GM12878 (cell line): ENCODE data around the gene MAGI3. TPM values are rescaled to one million over a fixed set of nuclear protein-coding genes. Genes with fewer than 3 reads are reported as not detected.

ENCODE experiments used
- ATAC-seq: fragments of 200-7000 bp; cut with Tn5 transposase; 3 replicates; pipeline ENCODE4 v1.9.1; 2020; ENCODE audit warnings: mild to moderate bottlenecking, moderate library complexity
- BruUV-seq: library from RNA; stranded (reverse); fragments of 400-500 nt; replicated peaks from 2 replicates; lab custom pipeline; 2021; lab: Mats Ljungman, UMichigan
- CTCF ChIA-PET: fragments of 300-600 bp; sonication (Branson Sonifier 250); formaldehyde crosslinking; extraction: SDS; loops from one replicate; lab custom pipeline; 2021; ENCODE audit warnings: inconsistent platforms; lab: Yijun Ruan, JAX
- POLR2A ChIA-PET: fragments of 350-600 bp; formaldehyde crosslinking; extraction: SDS; loops from one replicate; lab custom pipeline; 2021; ENCODE audit warnings: inconsistent platforms; lab: Charles Lee
- RAD21 ChIA-PET: fragments of 300-600 bp; sonication (Branson Sonifier 250); formaldehyde crosslinking; loops from one replicate; lab custom pipeline; 2023; ENCODE audit warnings: antibody characterized with exemption; ENCODE audit not compliant: unreplicated experiment; lab: Charles Lee
- SMC1A ChIA-PET: fragments of 300-600 bp; sonication (Branson Sonifier 250); formaldehyde crosslinking; loops from one replicate; lab custom pipeline; 2023; ENCODE audit not compliant: unreplicated experiment, uncharacterized antibody; lab: Charles Lee
- DNase-seq: peaks from one replicate; pipeline ENCODE4 v3.0.0-alpha.2; 2011; ENCODE audit warnings: low read depth, low spot score
- FAIRE-seq: peaks from 3 replicates; lab custom pipeline; 2011; peaks lifted over from hg19 to GRCh38; lab: Jason Lieb, UNC
- H2AFZ ChIP-seq: 2 replicates; pipeline ENCODE4 v1.6.0; 2011; ENCODE audit warnings: low read depth, low read length, control low read depth; ENCODE audit not compliant: control insufficient read depth
- H3K27ac ChIP-seq: 2 replicates; pipeline ENCODE4 v1.5.1; 2011; ENCODE audit warnings: control low read depth; ENCODE audit not compliant: control insufficient read depth, insufficient read depth
- H3K27me3 ChIP-seq, 2 experiments: replicated peaks in 1 of 2; 2 replicates each; pipeline versions ENCODE4 v1.6.0 to v1.6.1; 2011; ENCODE audit warnings: low read length in 1 of 2; ENCODE audit not compliant: control insufficient read depth in 2 of 2, insufficient read depth in 2 of 2
- H3K36me3 ChIP-seq, 2 experiments: 2 replicates each; pipeline ENCODE4 v1.5.1; 2011; ENCODE audit warnings: low read length in 1 of 2; ENCODE audit not compliant: control insufficient read depth in 2 of 2, insufficient read depth in 2 of 2
- H3K4me1 ChIP-seq: 2 replicates; pipeline ENCODE4 v1.6.1; 2011; ENCODE audit warnings: mild to moderate bottlenecking, low read length, moderate library complexity, mixed read lengths; ENCODE audit not compliant: control insufficient read depth, insufficient read depth
- H3K4me2 ChIP-seq: 2 replicates; pipeline ENCODE4 v1.6.0; 2011; ENCODE audit warnings: control low read depth; ENCODE audit not compliant: control insufficient read depth, insufficient read depth
- H3K4me3 ChIP-seq: fragments of 200-600 bp; sonication (generic); 2 replicates; pipeline ENCODE4 v1.5.1; 2016
- H3K79me2 ChIP-seq: 2 replicates; pipeline ENCODE4 v1.6.0; 2011; ENCODE audit warnings: low read length; ENCODE audit not compliant: control insufficient read depth, insufficient read depth
- H3K9ac ChIP-seq: 2 replicates; pipeline ENCODE4 v1.8.0; 2011; ENCODE audit warnings: low read length, control low read depth, mixed read lengths; ENCODE audit not compliant: control insufficient read depth, insufficient read depth
- H3K9me3 ChIP-seq: replicated peaks from 3 replicates; pipeline ENCODE4 v1.5.1; 2011; ENCODE audit warnings: mild to moderate bottlenecking, low read length; ENCODE audit not compliant: control insufficient read depth, insufficient read depth
- H4K20me1 ChIP-seq: 2 replicates; pipeline ENCODE4 v1.6.0; 2011; ENCODE audit not compliant: control insufficient read depth, insufficient read depth
- BMI1 ChIP-seq: fragments of 450-650 bp; IDR thresholded peaks from 2 replicates; pipeline ENCODE4 v1.6.1; 2016; ENCODE audit warnings: mild to moderate bottlenecking, moderate library complexity, borderline replicate concordance
- EP300 ChIP-seq, 2 experiments: fragments of 150-350 bp in 1 of 2; IDR thresholded peaks; 2 replicates each; pipeline ENCODE4 v1.6.1; 2011 to 2012; ENCODE audit warnings: low read depth in 2 of 2, low read length in 2 of 2, borderline replicate concordance in 1 of 2, improper control_type of control experiment in 1 of 2, inconsistent platforms in 1 of 2; ENCODE audit not compliant: control insufficient read depth in 1 of 2
- JUND ChIP-seq: IDR thresholded peaks from 2 replicates; pipeline ENCODE4 v1.6.1; 2012; ENCODE audit warnings: low read depth, mild to moderate bottlenecking, low read length, improper control_type of control experiment, moderate library complexity
- MYC ChIP-seq: IDR thresholded peaks from 2 replicates; pipeline ENCODE4 v1.6.1; 2011; ENCODE audit warnings: mild to moderate bottlenecking, low read length, moderate library complexity, inconsistent platforms; ENCODE audit not compliant: insufficient read depth, insufficient replicate concordance, insufficient read length, severe bottlenecking
- NFYB ChIP-seq: IDR thresholded peaks from 2 replicates; pipeline ENCODE4 v1.6.1; 2011; ENCODE audit warnings: low read depth, mild to moderate bottlenecking, low read length, improper control_type of control experiment, moderate library complexity; ENCODE audit not compliant: insufficient read depth
- PAX5 ChIP-seq: IDR thresholded peaks from 2 replicates; pipeline ENCODE4 v1.6.1; 2011; ENCODE audit warnings: low read depth, low read length, borderline replicate concordance
- ZNF217 ChIP-seq: fragments of 450-650 bp; IDR thresholded peaks from 2 replicates; pipeline ENCODE4 v1.6.1; 2017; ENCODE audit warnings: antibody characterized with exemption, mild to moderate bottlenecking
- WGBS: methylation state at CpG from one replicate; pipeline ENCODE4 v1.1.6; 2016; ENCODE audit warnings: low lambda C conversion rate; ENCODE audit not compliant: insufficient replicate concordance, insufficient coverage; ENCODE audit errors: missing lambda C conversion rate; 5-methylcytosine and 5-hydroxymethylcytosine counted together
- in situ Hi-C: fragments of 300-500 bp; cut with MboI; formaldehyde crosslinking; loops from 9 replicates; pipeline ENCODE4 v1.14.3; 2018; ENCODE audit warnings: mixed read lengths
- intact Hi-C: fragments of 100-400 bp; cut with micrococcal nuclease; formaldehyde crosslinking; loops from one replicate; pipeline ENCODE4 v1.14.2; 2022; ENCODE audit not compliant: unreplicated experiment
- polyA plus RNA-seq, 11 experiments: library from polyadenylated mRNA; depleted of rRNA in 4 of 11; unstranded in 6 of 11; stranded (reverse) in 5 of 11; fragments of >200 nt; fragmentation: Nextera tagmentation in 4 of 11; fragmentation: Illumina TruSeq in 1 of 11; extraction: Ambion mirVana in 4 of 11; extraction: Trizol in 1 of 11; gene quantifications; 1 replicate in 1 of 11; 2 replicates in 10 of 11; pipeline versions ENCODE4 v1.2.1 to v1.2.3, GENCODE V29; 2011 to 2016; ENCODE audit warnings: inconsistent platforms in 2 of 11, missing spikeins in 2 of 11, low read depth in 1 of 11
- total RNA-seq, 4 experiments: library from RNA; depleted of rRNA in 3 of 4; stranded (reverse); fragments of >200 nt in 3 of 4; fragmentation: Illumina TruSeq in 1 of 4; extraction: Trizol in 1 of 4; gene quantifications; 2 replicates each; pipeline versions ENCODE4 v1.2.1 to v1.2.3, GENCODE V29; 2013 to 2021
- TF ChIP-seq, protein P1 (sequence below): fragments of 450-650 bp; IDR thresholded peaks from 2 replicates; pipeline ENCODE4 v1.6.1; 2017; ENCODE audit warnings: mild to moderate bottlenecking, moderate library complexity
- TF ChIP-seq, protein P2 (sequence below): IDR thresholded peaks from 2 replicates; pipeline ENCODE4 v1.6.1; 2011; ENCODE audit warnings: borderline replicate concordance, low read depth, mild to moderate bottlenecking, moderate library complexity, mixed read lengths, low read length; ENCODE audit not compliant: insufficient read depth; ENCODE audit errors: extremely low read length
- TF ChIP-seq, protein P3 (sequence below): IDR thresholded peaks from 2 replicates; pipeline ENCODE4 v1.6.1; 2012; ENCODE audit warnings: mild to moderate bottlenecking, low read depth, low read length
- TF ChIP-seq, protein P4 (sequence below): fragments of 150-350 bp; IDR thresholded peaks from 2 replicates; pipeline ENCODE4 v1.6.1; 2014; ENCODE audit warnings: mild to moderate bottlenecking, low read depth, low read length

The MAGI3 gene
- total and polyA plus RNA-seq, 10 of the 15 experiments (the other 5 are each of a cell fraction or from before 2014, with no cell fraction given): 0.17 to 0.65 (median 0.32) TPM

DNA sequence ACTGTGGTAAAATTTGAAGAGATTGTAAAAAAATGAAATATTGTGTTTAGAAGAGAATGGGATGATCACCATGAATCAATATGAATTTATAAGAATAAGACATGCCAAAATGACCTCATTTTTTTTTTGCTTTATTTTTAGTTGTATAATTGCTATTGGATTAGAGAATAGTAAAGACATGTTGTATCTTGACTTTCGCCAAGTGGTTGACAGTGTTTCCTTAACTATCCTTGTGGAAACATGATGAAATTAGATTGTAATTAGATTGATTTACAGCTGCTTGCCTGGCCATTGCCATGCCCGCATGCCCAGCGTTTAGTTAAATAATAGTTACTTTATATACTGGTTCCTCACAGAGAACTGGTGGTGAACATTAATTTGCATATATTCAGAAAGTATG is 154.9 kb downstream of the MAGI3 start:
- no peak for ATAC-seq
- DNase-seq: no peak
- CTCF ChIA-PET: no interaction called here
- BruUV-seq: no TSS peak
- H3K4me1 ChIP-seq: no peaks in the 10 kb centered on the region
- POLR2A ChIA-PET: no interaction called here
- H3K9me3 ChIP-seq: no peaks in the 10 kb centered on the region
- H3K27me3 ChIP-seq: no peaks in the 10 kb centered on the region
- no peak overlapping the region for H3K27ac ChIP-seq
- no peak overlapping the region for H3K4me2 ChIP-seq
- RAD21 ChIA-PET: no interaction called here
- H3K4me3 ChIP-seq: no peak overlapping the region
- no peaks in the 10 kb centered on the region for H4K20me1 ChIP-seq
- no peak overlapping the region for H3K9ac ChIP-seq
- H3K79me2 ChIP-seq: no peaks in the 10 kb centered on the region
- in situ Hi-C loops: no loop called here
- FAIRE-seq: no peak
- H3K36me3 ChIP-seq: no peaks in the 10 kb centered on the region
- H2AFZ ChIP-seq: no peak overlapping the region
- 97% methylated on average over 3 of the region's 3 CpGs for WGBS
- SMC1A ChIA-PET: no interaction called here
- no peak for TF ChIP-seq PAX5
- TF ChIP-seq, protein P1, sequence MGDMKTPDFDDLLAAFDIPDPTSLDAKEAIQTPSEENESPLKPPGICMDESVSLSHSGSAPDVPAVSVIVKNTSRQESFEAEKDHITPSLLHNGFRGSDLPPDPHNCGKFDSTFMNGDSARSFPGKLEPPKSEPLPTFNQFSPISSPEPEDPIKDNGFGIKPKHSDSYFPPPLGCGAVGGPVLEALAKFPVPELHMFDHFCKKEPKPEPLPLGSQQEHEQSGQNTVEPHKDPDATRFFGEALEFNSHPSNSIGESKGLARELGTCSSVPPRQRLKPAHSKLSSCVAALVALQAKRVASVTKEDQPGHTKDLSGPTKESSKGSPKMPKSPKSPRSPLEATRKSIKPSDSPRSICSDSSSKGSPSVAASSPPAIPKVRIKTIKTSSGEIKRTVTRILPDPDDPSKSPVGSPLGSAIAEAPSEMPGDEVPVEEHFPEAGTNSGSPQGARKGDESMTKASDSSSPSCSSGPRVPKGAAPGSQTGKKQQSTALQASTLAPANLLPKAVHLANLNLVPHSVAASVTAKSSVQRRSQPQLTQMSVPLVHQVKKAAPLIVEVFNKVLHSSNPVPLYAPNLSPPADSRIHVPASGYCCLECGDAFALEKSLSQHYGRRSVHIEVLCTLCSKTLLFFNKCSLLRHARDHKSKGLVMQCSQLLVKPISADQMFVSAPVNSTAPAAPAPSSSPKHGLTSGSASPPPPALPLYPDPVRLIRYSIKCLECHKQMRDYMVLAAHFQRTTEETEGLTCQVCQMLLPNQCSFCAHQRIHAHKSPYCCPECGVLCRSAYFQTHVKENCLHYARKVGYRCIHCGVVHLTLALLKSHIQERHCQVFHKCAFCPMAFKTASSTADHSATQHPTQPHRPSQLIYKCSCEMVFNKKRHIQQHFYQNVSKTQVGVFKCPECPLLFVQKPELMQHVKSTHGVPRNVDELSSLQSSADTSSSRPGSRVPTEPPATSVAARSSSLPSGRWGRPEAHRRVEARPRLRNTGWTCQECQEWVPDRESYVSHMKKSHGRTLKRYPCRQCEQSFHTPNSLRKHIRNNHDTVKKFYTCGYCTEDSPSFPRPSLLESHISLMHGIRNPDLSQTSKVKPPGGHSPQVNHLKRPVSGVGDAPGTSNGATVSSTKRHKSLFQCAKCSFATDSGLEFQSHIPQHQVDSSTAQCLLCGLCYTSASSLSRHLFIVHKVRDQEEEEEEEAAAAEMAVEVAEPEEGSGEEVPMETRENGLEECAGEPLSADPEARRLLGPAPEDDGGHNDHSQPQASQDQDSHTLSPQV: no peak
- TF ChIP-seq, protein P2, sequence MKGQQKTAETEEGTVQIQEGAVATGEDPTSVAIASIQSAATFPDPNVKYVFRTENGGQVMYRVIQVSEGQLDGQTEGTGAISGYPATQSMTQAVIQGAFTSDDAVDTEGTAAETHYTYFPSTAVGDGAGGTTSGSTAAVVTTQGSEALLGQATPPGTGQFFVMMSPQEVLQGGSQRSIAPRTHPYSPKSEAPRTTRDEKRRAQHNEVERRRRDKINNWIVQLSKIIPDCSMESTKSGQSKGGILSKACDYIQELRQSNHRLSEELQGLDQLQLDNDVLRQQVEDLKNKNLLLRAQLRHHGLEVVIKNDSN: no peak
- TF ChIP-seq BMI1: no peak
- no peak for TF ChIP-seq JUND
- TF ChIP-seq MYC: no peak
- TF ChIP-seq, protein P3, sequence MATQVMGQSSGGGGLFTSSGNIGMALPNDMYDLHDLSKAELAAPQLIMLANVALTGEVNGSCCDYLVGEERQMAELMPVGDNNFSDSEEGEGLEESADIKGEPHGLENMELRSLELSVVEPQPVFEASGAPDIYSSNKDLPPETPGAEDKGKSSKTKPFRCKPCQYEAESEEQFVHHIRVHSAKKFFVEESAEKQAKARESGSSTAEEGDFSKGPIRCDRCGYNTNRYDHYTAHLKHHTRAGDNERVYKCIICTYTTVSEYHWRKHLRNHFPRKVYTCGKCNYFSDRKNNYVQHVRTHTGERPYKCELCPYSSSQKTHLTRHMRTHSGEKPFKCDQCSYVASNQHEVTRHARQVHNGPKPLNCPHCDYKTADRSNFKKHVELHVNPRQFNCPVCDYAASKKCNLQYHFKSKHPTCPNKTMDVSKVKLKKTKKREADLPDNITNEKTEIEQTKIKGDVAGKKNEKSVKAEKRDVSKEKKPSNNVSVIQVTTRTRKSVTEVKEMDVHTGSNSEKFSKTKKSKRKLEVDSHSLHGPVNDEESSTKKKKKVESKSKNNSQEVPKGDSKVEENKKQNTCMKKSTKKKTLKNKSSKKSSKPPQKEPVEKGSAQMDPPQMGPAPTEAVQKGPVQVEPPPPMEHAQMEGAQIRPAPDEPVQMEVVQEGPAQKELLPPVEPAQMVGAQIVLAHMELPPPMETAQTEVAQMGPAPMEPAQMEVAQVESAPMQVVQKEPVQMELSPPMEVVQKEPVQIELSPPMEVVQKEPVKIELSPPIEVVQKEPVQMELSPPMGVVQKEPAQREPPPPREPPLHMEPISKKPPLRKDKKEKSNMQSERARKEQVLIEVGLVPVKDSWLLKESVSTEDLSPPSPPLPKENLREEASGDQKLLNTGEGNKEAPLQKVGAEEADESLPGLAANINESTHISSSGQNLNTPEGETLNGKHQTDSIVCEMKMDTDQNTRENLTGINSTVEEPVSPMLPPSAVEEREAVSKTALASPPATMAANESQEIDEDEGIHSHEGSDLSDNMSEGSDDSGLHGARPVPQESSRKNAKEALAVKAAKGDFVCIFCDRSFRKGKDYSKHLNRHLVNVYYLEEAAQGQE: no peak
- TF ChIP-seq EP300 (IDR thresholded peaks at IDR 0.05; ENCODE audit: borderline replicate concordance in 1 of 2, control insufficient read depth in 1 of 2, low read depth in 2 of 2, low read length in 2 of 2): no peak
- TF ChIP-seq ZNF217: no peak
- TF ChIP-seq, protein P4, sequence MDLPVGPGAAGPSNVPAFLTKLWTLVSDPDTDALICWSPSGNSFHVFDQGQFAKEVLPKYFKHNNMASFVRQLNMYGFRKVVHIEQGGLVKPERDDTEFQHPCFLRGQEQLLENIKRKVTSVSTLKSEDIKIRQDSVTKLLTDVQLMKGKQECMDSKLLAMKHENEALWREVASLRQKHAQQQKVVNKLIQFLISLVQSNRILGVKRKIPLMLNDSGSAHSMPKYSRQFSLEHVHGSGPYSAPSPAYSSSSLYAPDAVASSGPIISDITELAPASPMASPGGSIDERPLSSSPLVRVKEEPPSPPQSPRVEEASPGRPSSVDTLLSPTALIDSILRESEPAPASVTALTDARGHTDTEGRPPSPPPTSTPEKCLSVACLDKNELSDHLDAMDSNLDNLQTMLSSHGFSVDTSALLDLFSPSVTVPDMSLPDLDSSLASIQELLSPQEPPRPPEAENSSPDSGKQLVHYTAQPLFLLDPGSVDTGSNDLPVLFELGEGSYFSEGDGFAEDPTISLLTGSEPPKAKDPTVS: no peak
- no peak for TF ChIP-seq NFYB
- intact Hi-C loops: no loop called here
